Measurements from ENCODE around the gene CIITA.

DNA sequence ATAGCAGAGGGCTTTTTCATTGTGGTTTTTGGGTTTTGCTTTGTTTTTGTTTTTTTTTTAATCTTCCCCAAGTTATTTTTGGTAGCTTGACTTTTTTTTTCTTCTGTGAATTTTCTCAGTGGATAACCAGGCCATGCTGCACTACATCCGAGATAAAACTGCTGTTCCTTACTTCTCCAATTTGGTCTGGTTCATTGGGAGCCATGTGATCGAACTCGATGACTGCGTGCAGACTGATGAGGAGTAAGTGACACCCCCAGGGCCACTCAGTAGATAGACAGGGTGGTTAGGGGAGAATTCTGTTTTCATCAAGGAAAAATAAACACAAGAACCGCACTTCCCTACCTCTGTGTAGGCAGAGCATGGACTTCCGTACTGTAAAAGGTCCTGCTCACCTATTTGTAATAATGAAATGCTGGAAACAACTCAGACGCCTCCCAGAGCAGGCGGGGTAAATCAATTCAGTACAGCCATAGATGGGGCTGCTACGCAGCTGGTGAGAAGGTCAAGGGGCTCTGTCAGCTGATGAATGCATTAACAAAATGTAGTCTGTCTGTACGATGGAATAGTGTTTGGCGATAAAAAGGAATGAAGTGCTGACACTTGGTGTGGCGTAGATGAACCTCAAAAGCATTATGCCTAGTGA, 95.9 kb downstream of the CIITA start:
- TF ChIP-seq EZH2phosphoT487 (IDR thresholded peaks at IDR 0.05; ENCODE audit: insufficient read depth, low read depth): no peak
- no peak for TF ChIP-seq EZH2 (IDR thresholded peaks at IDR 0.05; ENCODE audit: insufficient read depth, poor library complexity, severe bottlenecking)

Measured in GM23248 (cell line).